SK-N-SH treated with all-trans-retinoic acid at 6 μM for 48 hours (cell line): ENCODE data around the gene ADAM22.

ENCODE experiments used
- ATAC-seq: fragments of 200-7000 bp; cut with Tn5 transposase; 3 replicates; pipeline ENCODE4 v1.9.1; 2020; ENCODE audit warnings: mild to moderate bottlenecking, moderate library complexity
- ARNTL ChIP-seq: fragments of 450-650 bp; formaldehyde crosslinking; IDR thresholded peaks from 2 replicates; pipeline ENCODE4 v1.5.0; 2020; ENCODE audit warnings: low read depth, mild to moderate bottlenecking, moderate library complexity, borderline replicate concordance
- BACH2 ChIP-seq: fragments of 250-450 bp; sonication (Bioruptor Pico); IDR thresholded peaks from 2 replicates; pipeline ENCODE4 v1.9.0; 2021; ENCODE audit warnings: mild to moderate bottlenecking, borderline replicate concordance
- CREB5 ChIP-seq: fragments of 250-450 bp; sonication (Bioruptor Pico); IDR thresholded peaks from 2 replicates; pipeline ENCODE4 v1.5.1; 2020; ENCODE audit warnings: low read depth, mild to moderate bottlenecking, moderate library complexity
- CSDC2 ChIP-seq: fragments of 250-450 bp; sonication (Bioruptor Pico); IDR thresholded peaks from 2 replicates; pipeline ENCODE4 v1.5.0; 2020; ENCODE audit warnings: mild to moderate bottlenecking, moderate library complexity
- ESRRG ChIP-seq: fragments of 250-450 bp; sonication (Bioruptor Pico); IDR thresholded peaks from 2 replicates; pipeline ENCODE4 v1.6.1; 2021; ENCODE audit warnings: mild to moderate bottlenecking
- GLIS3 ChIP-seq: fragments of 250-450 bp; sonication (Bioruptor Pico); IDR thresholded peaks from 2 replicates; pipeline ENCODE4 v1.5.0; 2020; ENCODE audit warnings: mild to moderate bottlenecking, moderate library complexity
- ISL1 ChIP-seq: fragments of 250-450 bp; sonication (Bioruptor Pico); IDR thresholded peaks from 2 replicates; pipeline ENCODE4 v2.1.2; 2022; ENCODE audit warnings: mild to moderate bottlenecking, moderate library complexity
- OSR1 ChIP-seq: fragments of 250-450 bp; sonication (Bioruptor Pico); IDR thresholded peaks from 2 replicates; pipeline ENCODE4 v1.8.0; 2022; ENCODE audit warnings: moderate library complexity, mild to moderate bottlenecking, inconsistent platforms
- POU6F1 ChIP-seq: fragments of 250-450 bp; sonication (Bioruptor Pico); IDR thresholded peaks from 2 replicates; pipeline ENCODE4 v1.8.0; 2021; ENCODE audit warnings: low read depth, mild to moderate bottlenecking, moderate library complexity, borderline replicate concordance
- PPARA ChIP-seq: fragments of 250-450 bp; sonication (Bioruptor Pico); IDR thresholded peaks from 2 replicates; pipeline ENCODE4 v1.5.0; 2020; ENCODE audit warnings: mild to moderate bottlenecking, borderline replicate concordance
- RARB ChIP-seq: fragments of 250-450 bp; sonication (Bioruptor Pico); IDR thresholded peaks from 2 replicates; pipeline ENCODE4 v1.8.0; 2021; ENCODE audit warnings: mild to moderate bottlenecking, moderate library complexity
- SNAI2 ChIP-seq: fragments of 250-450 bp; sonication (Bioruptor Pico); IDR thresholded peaks from 2 replicates; pipeline ENCODE4 v1.5.0; 2020; ENCODE audit warnings: mild to moderate bottlenecking, moderate library complexity
- TCF4 ChIP-seq: fragments of 250-450 bp; sonication (Bioruptor Pico); IDR thresholded peaks from 2 replicates; pipeline ENCODE4 v1.8.0; 2021; ENCODE audit warnings: mild to moderate bottlenecking, moderate library complexity, borderline replicate concordance
- TOX ChIP-seq: fragments of 250-450 bp; sonication (Bioruptor Pico); IDR thresholded peaks from 2 replicates; pipeline ENCODE4 v1.8.0; 2021; ENCODE audit warnings: mild to moderate bottlenecking, moderate library complexity, borderline replicate concordance
- TSHZ2 ChIP-seq: fragments of 250-450 bp; sonication (Bioruptor Pico); IDR thresholded peaks from 2 replicates; pipeline ENCODE4 v1.5.0; 2020; ENCODE audit warnings: mild to moderate bottlenecking, moderate library complexity
- ZC3H10 ChIP-seq: fragments of 250-450 bp; sonication (Bioruptor Pico); IDR thresholded peaks from 2 replicates; pipeline ENCODE4 v1.5.1; 2021; ENCODE audit warnings: mild to moderate bottlenecking, moderate library complexity
- ZFP30 ChIP-seq: fragments of 450-650 bp; formaldehyde crosslinking; IDR thresholded peaks from 2 replicates; pipeline ENCODE4 v1.5.0; 2022; ENCODE audit warnings: mild to moderate bottlenecking, moderate library complexity
- ZNF565 ChIP-seq: fragments of 450-650 bp; formaldehyde crosslinking; conservative IDR thresholded peaks from 2 replicates; pipeline ENCODE4 v1.5.0; 2020; ENCODE audit warnings: low read depth, mild to moderate bottlenecking, moderate library complexity
- ZNF70 ChIP-seq: fragments of 450-650 bp; formaldehyde crosslinking; IDR thresholded peaks from 2 replicates; pipeline ENCODE4 v1.5.0; 2020; ENCODE audit warnings: mild to moderate bottlenecking, moderate library complexity
- ZNF8 ChIP-seq: fragments of 450-650 bp; formaldehyde crosslinking; IDR thresholded peaks from 2 replicates; pipeline ENCODE4 v1.5.0; 2020; ENCODE audit warnings: mild to moderate bottlenecking, moderate library complexity
- TF ChIP-seq, protein P1 (sequence below): fragments of 250-450 bp; sonication (Bioruptor Pico); IDR thresholded peaks from 2 replicates; pipeline ENCODE4 v1.5.1; 2021; ENCODE audit warnings: mild to moderate bottlenecking, moderate library complexity

ADAM22 gene

GRCh38 chr7:88018501-88018900 is 84.5 kb downstream of the ADAM22 start:
- ATAC-seq = no peak

GRCh38 chr7:88020953-88021665 is 87.1 kb downstream of the ADAM22 start:
- ATAC-seq = peak; percentile 81
- TF ChIP-seq ARNTL (no peak), SNAI2 (CRISPR knock-in tag) (peak; percentile 57; the same call in 1 of the 2 replicates), ESRRG (no peak), ZNF70 (no peak), ISL1 (CRISPR knock-in tag) (peak; percentile 40; the same call in 1 of the 2 replicates), ZFP30 (CRISPR knock-in tag) (no peak), GLIS3 (CRISPR knock-in tag) (no peak), CREB5 (no peak), TOX (CRISPR knock-in tag) (no peak), CSDC2 (no peak), BACH2 (CRISPR knock-in tag) (no peak), POU6F1 (no peak)
- TF ChIP-seq, protein P1, sequence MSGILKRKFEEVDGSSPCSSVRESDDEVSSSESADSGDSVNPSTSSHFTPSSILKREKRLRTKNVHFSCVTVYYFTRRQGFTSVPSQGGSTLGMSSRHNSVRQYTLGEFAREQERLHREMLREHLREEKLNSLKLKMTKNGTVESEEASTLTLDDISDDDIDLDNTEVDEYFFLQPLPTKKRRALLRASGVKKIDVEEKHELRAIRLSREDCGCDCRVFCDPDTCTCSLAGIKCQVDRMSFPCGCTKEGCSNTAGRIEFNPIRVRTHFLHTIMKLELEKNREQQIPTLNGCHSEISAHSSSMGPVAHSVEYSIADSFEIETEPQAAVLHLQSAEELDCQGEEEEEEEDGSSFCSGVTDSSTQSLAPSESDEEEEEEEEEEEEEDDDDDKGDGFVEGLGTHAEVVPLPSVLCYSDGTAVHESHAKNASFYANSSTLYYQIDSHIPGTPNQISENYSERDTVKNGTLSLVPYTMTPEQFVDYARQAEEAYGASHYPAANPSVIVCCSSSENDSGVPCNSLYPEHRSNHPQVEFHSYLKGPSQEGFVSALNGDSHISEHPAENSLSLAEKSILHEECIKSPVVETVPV = no peak
- TF ChIP-seq, all 23 proteins: peak for 2

More at GRCh38 chr7:88018501-88018900, 84.5 kb downstream of the ADAM22 start:
- no peak for TF ChIP-seq ESRRG
- no peak for TF ChIP-seq POU6F1
- TF ChIP-seq ZNF565 (CRISPR knock-in tag) = no peak
- TF ChIP-seq ZNF8 (CRISPR knock-in tag) = no peak
- TF ChIP-seq OSR1 (CRISPR knock-in tag) = no peak
- no peak for TF ChIP-seq TCF4
- TF ChIP-seq CSDC2 = no peak
- TF ChIP-seq ISL1 (CRISPR knock-in tag) = no peak
- no peak for TF ChIP-seq SNAI2 (CRISPR knock-in tag)
- no peak for TF ChIP-seq GLIS3 (CRISPR knock-in tag)
- no peak for TF ChIP-seq PPARA (CRISPR knock-in tag)
- TF ChIP-seq BACH2 (CRISPR knock-in tag) = no peak
- no peak for TF ChIP-seq ZFP30 (CRISPR knock-in tag)
- TF ChIP-seq CREB5 = no peak
- TF ChIP-seq RARB (CRISPR knock-in tag) = no peak
- TF ChIP-seq ZNF70 = no peak
- no peak for TF ChIP-seq ARNTL

- ATAC-seq = no peak
- TF ChIP-seq BACH2 (CRISPR knock-in tag) (no peak), CREB5 (no peak), SNAI2 (CRISPR knock-in tag) (no peak), RARB (CRISPR knock-in tag) (no peak), POU6F1 (no peak), PPARA (CRISPR knock-in tag) (no peak), TOX (CRISPR knock-in tag) (no peak), TSHZ2 (CRISPR knock-in tag) (no peak), GLIS3 (CRISPR knock-in tag) (no peak), ZC3H10 (CRISPR knock-in tag) (no peak), ARNTL (no peak), ZFP30 (CRISPR knock-in tag) (no peak)
- TF ChIP-seq, protein P1 = no peak
Observed at GRCh38 chr7:88027724-88028123, 93.7 kb downstream of the ADAM22 start.
